HG03135 (cell line): ENCODE results near the gene DDX10.
"Not testable (repeated sequence)": the region's sequence is repeated elsewhere in the genome, so short reads cannot be mapped to it uniquely, and the experiment has no call there.

Source experiments
- ATAC-seq: cut with Tn5 transposase; IDR thresholded peaks from one replicate; pipeline ENCODE4 v1.9.1; 2021; ENCODE audit warnings: mild to moderate bottlenecking, moderate library complexity; ENCODE audit not compliant: unreplicated experiment

DDX10 gene

GRCh38 chr11:108766596-108767173, 101.8 kb downstream of the DDX10 start:
- no peak for ATAC-seq

GRCh38 chr11:108768370-108768769, 103.5 kb downstream of the DDX10 start:
- ATAC-seq: no peak

- ATAC-seq: no peak
Observed at GRCh38 chr11:108768964-108769363, 104.1 kb downstream of the DDX10 start.

GRCh38 chr11:108774037-108774730, 109.3 kb downstream of the DDX10 start:
- ATAC-seq: no peak

DNA sequence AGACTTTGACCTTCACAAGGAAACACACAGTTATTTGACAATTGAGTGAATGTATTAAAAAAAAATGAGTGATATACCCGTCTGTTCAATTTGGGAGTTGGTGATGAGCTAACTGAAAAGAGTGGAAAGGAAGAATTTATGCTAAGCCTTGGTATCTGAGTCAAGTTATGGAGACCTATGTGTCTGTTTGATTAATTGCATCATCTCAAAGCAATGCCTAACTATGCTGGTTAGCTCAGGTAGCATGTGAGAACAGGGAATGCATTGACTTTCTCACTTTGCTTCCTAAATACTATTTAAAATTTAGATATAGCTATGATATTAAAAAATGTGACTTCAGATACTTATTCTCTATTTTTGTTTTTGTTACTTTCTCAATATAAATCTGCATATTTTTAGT, 110.5 kb downstream of the DDX10 start:
- ATAC-seq: no peak

- ATAC-seq: not testable (repeated sequence)
Observed at GRCh38 chr11:108779147-108779546, 114.3 kb downstream of the DDX10 start.

DNA sequence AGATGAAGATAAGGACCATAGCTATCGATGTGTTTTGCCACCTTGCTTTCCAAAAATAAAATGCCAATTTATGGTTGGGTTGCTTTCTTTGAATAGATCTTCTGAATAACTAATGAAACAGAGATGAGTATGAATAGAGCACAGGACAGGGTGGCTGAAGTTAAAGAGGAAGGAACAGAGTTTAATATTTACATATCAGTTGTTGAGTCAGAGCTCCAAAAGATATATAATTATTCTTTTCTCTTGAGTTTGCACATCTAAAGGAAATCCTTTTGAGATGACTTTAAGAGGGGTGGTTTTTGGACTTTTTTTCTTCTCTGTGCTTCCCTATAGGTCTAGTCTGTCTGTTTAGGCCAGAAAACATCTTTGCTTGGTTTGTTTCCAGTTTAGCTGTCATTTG, 115.2 kb downstream of the DDX10 start:
- no peak for ATAC-seq

GRCh38 chr11:108781946-108782345, 117.1 kb downstream of the DDX10 start:
- ATAC-seq: no peak

GRCh38 chr11:108786281-108786990, 121.6 kb downstream of the DDX10 start:
- no peak for ATAC-seq

DNA sequence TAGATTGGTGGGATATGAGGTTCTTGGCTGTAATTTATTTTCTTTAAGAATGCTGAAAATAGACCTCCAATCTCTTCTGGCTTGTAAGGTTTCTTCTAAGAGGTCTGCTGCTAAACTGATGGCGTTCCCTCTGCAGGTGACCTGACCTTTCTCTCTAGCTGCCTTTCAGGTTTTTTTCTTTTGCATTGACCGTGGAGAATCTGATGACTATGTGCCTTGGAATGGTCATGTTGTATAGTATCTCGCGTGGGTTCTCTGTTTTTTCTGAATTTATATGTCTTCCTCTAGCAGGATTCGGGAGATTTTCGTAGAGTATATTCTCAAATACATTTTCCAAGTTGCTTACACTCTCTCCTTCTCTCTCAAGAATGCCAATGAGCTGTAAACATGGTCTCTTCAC, 122.2 kb downstream of the DDX10 start:
- ATAC-seq: no peak

GRCh38 chr11:108788565-108789199, 123.8 kb downstream of the DDX10 start:
- ATAC-seq: peak; percentile 68

- no peak for ATAC-seq
Observed at GRCh38 chr11:108790501-108791299, 125.8 kb downstream of the DDX10 start.

GRCh38 chr11:108793138-108793537, 128.3 kb downstream of the DDX10 start:
- no peak for ATAC-seq

DNA sequence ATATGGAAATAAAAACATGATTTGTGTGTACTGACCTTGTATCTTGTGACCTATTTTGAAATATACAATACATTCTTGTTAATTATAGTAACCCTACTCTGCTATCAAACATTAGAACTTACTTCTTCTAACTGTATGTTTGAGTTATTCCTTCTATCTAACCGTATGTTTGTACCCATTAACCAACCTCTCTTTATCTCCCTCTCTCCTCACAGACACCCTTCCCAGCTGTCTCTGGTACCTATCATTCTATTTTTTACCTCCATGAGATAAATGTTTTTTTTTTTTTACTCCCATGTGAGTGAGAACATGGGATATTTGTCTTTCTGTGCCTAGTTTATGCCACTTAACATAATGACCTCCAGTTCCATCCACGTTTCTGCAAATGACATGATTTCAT, 128.7 kb downstream of the DDX10 start:
- ATAC-seq: no peak

GRCh38 chr11:108796551-108796950, 131.7 kb downstream of the DDX10 start:
- no peak for ATAC-seq

- ATAC-seq: no peak
Observed at GRCh38 chr11:108797578-108798100, 132.8 kb downstream of the DDX10 start.

- no peak for ATAC-seq
Observed at GRCh38 chr11:108802492-108802891, 137.6 kb downstream of the DDX10 start.

GRCh38 chr11:108803776-108804175, 138.9 kb downstream of the DDX10 start:
- no peak for ATAC-seq

- ATAC-seq: no peak
Observed at GRCh38 chr11:108804511-108804910, 139.6 kb downstream of the DDX10 start.

DNA sequence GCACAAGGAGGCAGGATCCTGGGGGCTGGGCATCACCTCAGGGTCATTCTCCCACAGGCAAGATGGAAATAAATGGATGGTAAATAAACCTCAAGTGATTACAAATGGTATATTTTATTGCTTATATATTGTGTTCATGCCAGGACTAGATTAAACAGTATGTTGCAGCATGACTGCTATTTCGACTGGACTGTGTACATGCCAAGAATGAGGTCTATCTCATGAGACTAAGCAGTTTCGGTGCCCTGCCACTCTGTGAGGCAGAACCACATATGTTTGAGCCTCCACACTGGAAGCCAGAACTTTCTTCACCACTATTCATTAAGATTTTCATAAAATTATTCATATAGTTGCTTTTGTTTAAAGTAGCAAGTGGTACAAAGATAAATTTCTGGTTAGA, 140.2 kb downstream of the DDX10 start:
- ATAC-seq: no peak

- no peak for ATAC-seq
Observed at GRCh38 chr11:108807262-108807661, 142.4 kb downstream of the DDX10 start.
